CD4-positive, alpha-beta T cell treated with Interferon gamma for 1 hour (primary cell): Measurements from ENCODE around the gene CADPS2.

Experiments
- DNase-seq: peaks from one replicate; pipeline ENCODE4 v3.0.0-alpha.2; 2020

CADPS2 gene

GRCh38 chr7:122517576-122517975, 368.7 kb downstream of the CADPS2 start:
- no peak for DNase-seq

- DNase-seq: no peak
Observed at GRCh38 chr7:122515404-122515803, 370.9 kb downstream of the CADPS2 start.

- no peak for DNase-seq
Observed at GRCh38 chr7:122511268-122511667, 375.0 kb downstream of the CADPS2 start.

- DNase-seq: no peak
Observed at GRCh38 chr7:122507591-122507990, 378.7 kb downstream of the CADPS2 start.

- no peak for DNase-seq
Observed at GRCh38 chr7:122492007-122492406, 394.3 kb downstream of the CADPS2 start.

GRCh38 chr7:122488241-122488640, 398.0 kb downstream of the CADPS2 start:
- no peak for DNase-seq

GRCh38 chr7:122487131-122487530, 399.1 kb downstream of the CADPS2 start:
- no peak for DNase-seq

GRCh38 chr7:122485856-122486255, 400.4 kb downstream of the CADPS2 start:
- DNase-seq: no peak

GRCh38 chr7:122482212-122482611, 404.0 kb downstream of the CADPS2 start:
- no peak for DNase-seq

GRCh38 chr7:122470859-122471258, 415.4 kb downstream of the CADPS2 start:
- no peak for DNase-seq

- DNase-seq: no peak
Observed at GRCh38 chr7:122468945-122469344, 417.3 kb downstream of the CADPS2 start.

GRCh38 chr7:122467661-122468449, 418.4 kb downstream of the CADPS2 start:
- DNase-seq: no peak

- DNase-seq: no peak
Observed at GRCh38 chr7:122465296-122465695, 421.0 kb downstream of the CADPS2 start.

GRCh38 chr7:122463631-122464030, 422.6 kb downstream of the CADPS2 start:
- DNase-seq: no peak

- no peak for DNase-seq
Observed at GRCh38 chr7:122460936-122461335, 425.3 kb downstream of the CADPS2 start.

- no peak for DNase-seq
Observed at GRCh38 chr7:122457969-122458368, 428.3 kb downstream of the CADPS2 start.

- DNase-seq: no peak
Observed at GRCh38 chr7:122457325-122457724, 428.9 kb downstream of the CADPS2 start.

GRCh38 chr7:122454776-122455507, 431.3 kb downstream of the CADPS2 start:
- DNase-seq: no peak

- no peak for DNase-seq
Observed at GRCh38 chr7:122453432-122453831, 432.8 kb downstream of the CADPS2 start.

GRCh38 chr7:122448893-122449589, 437.2 kb downstream of the CADPS2 start:
- no peak for DNase-seq

GRCh38 chr7:122442929-122443328, 443.3 kb downstream of the CADPS2 start:
- no peak for DNase-seq

- no peak for DNase-seq
Observed at GRCh38 chr7:122438492-122438891, 447.8 kb downstream of the CADPS2 start.

- DNase-seq: no peak
Observed at GRCh38 chr7:122438006-122438405, 448.3 kb downstream of the CADPS2 start.

GRCh38 chr7:122433765-122434164, 452.5 kb downstream of the CADPS2 start:
- no peak for DNase-seq
